Thoracic aorta (tissue), 2 donors: Measurements from ENCODE around the gene PPP2CA. TPM values are rescaled to one million over a fixed set of nuclear protein-coding genes. Genes with fewer than 3 reads are reported as not detected.

Experiments used
- ATAC-seq: fragments of 150-250 bp; one replicate; pipeline ENCODE4 v1.8.0; 2017; ENCODE audit warnings: low read depth; ENCODE audit not compliant: insufficient number of reproducible peaks, low FRiP score
- DNase-seq: peaks from one replicate; pipeline ENCODE4 v3.0.0-alpha.2; 2020; ENCODE audit warnings: low spot score
- H3K27ac ChIP-seq, 2 donors: fragments of 200-600 bp; sonication (generic); 1 replicate in 1 of 2; 2 replicates in 1 of 2; pipeline ENCODE4 v1.5.1; 2016; ENCODE audit warnings: mild to moderate bottlenecking in 2 of 2, moderate library complexity in 2 of 2
- H3K27me3 ChIP-seq: fragments of 200-600 bp; sonication (generic); replicated peaks from 2 replicates; pipeline ENCODE4 v1.6.0; 2016; ENCODE audit warnings: mild to moderate bottlenecking; ENCODE audit not compliant: insufficient read depth
- H3K36me3 ChIP-seq: fragments of 200-600 bp; sonication (generic); one replicate; pipeline ENCODE4 v1.5.1; 2016
- H3K4me1 ChIP-seq, 2 donors: fragments of 200-600 bp; sonication (generic); 1 replicate in 1 of 2; 2 replicates in 1 of 2; pipeline versions ENCODE4 v1.5.1 to v1.6.0; 2016; ENCODE audit warnings: low read depth in 2 of 2, mild to moderate bottlenecking in 1 of 2; ENCODE audit not compliant: control insufficient read depth in 1 of 2
- H3K4me3 ChIP-seq: fragments of 200-600 bp; sonication (generic); 2 replicates; pipeline ENCODE4 v1.5.1; 2016; ENCODE audit warnings: mild to moderate bottlenecking
- H3K9me3 ChIP-seq: fragments of 200-600 bp; sonication (generic); 2 replicates; pipeline ENCODE4 v1.5.1; 2016
- CTCF ChIP-seq: fragments of 200-600 bp; sonication (generic); IDR thresholded peaks from one replicate; pipeline ENCODE4 v1.5.1; 2019; ENCODE audit warnings: antibody characterized with exemption
- total RNA-seq, 2 donors: library from RNA; depleted of rRNA; stranded (reverse); fragments of >200 nt; gene quantifications; one replicate each; pipeline versions ENCODE4 v1.1.0 to v1.2.3, GENCODE V29; 2016

Gene PPP2CA
- total RNA-seq, 2 donors from 2014 or later = 53.9 to 145 TPM

DNA sequence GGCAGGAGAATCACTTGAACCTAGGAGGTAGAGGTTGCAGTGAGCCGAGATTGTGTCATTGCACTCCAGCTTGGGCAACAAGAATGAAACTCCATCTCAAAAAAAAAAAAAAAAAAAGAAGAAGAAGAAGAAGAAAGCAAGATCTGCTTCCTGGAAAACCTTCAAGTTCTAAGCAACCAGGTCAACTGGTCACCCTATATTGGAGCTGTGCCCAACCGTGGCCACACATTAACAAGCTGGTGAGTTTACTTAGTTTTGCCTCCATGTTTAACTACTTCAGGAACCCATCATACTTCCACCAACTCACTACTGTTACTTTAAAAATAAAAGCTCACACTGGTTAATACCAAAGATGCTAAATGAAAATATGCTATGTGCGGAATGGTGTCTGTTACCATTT, 36.8 kb downstream of the PPP2CA start:
- no peak overlapping the region for H3K4me3 ChIP-seq
- ATAC-seq (no peak), DNase-seq (no peak)
- H3K27ac ChIP-seq = no peak overlapping the region
- no peaks in the 10 kb centered on the region for H3K27me3 ChIP-seq
- no peaks in the 10 kb centered on the region for H3K36me3 ChIP-seq
- H3K4me1 ChIP-seq = no peaks in the 10 kb centered on the region
- no peaks in the 10 kb centered on the region for H3K9me3 ChIP-seq
- no peak for TF ChIP-seq CTCF

DNA sequence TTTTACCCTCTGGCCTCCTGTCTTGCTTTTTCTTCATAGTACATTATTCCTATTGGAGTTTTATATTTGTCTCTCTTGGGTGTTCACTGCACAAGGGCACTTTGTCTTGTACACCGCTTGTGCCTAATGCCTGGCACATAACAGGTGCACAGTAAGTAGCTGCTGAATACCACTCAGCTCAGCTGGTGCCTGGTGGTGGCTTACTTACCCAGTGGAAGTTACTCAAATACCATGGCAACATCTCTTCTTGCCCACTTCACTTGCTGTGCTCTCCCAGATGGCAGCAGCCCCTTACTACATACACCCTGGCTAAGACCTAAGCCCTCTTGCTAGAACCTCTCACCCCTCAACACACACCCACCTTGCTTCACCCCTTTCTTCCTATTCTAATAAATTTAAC, 37.8 kb downstream of the PPP2CA start:
- H3K9me3 ChIP-seq = no peaks in the 10 kb centered on the region
- H3K4me1 ChIP-seq = no peaks in the 10 kb centered on the region
- DNase-seq = no peak
- H3K27me3 ChIP-seq = no peaks in the 10 kb centered on the region
- no peak for ATAC-seq
- H3K36me3 ChIP-seq = no peaks in the 10 kb centered on the region
- no peak for TF ChIP-seq CTCF
- H3K4me3 ChIP-seq = no peak overlapping the region
- no peak overlapping the region for H3K27ac ChIP-seq

DNA sequence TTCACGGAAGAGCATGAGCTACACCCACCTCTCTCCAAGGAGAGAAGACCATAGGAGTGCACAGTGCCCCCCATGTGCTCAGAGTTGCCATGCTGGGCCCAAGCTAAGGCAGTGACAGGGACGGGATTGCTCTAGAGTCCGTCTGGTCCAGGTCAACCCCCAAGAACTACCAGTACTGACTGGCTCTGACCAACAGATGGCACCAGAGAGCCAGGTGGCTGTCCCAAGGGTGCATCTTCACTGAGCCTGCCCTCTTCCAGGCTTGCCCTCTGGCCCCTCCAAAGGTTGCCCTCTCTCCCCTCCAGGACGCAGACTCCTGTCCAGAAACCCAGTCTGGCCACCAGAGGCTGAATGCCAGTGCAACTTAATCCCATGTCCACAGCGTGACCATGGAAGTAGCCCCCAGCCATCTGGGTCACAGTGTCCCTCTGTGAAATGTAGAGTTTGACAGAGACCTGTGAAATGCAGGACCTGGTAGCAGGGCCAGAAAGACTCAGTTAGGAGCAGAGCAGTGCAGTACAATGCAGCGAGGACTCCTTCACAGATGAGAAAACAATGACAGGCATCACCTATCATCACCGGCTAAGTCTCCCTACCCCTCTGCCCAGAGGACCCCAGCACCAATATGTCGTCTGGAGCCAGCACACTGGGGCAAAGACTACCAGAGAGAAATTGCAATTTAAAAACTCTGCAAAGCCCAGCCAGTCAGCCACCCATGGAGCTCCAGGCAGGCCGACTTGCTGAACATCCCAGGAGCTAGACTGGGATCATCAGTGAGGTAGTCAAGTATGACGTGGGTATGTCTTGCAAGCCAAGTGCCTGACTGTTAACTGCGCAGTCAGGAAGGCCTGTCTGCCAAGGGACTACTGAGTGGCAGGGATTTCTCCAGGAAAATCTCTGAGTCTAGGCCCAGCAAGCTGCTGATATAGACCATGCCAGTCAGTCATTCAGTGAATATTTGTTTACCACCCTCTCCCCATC, 41.4 kb downstream of the PPP2CA start:
- H3K27ac ChIP-seq = no peak overlapping the region
- DNase-seq = peak; percentile 8
- H3K4me1 ChIP-seq = no peaks in the 10 kb centered on the region
- H3K4me3 ChIP-seq = no peak overlapping the region
- H3K9me3 ChIP-seq = no peaks in the 10 kb centered on the region
- no peaks in the 10 kb centered on the region for H3K27me3 ChIP-seq
- H3K36me3 ChIP-seq = no peaks in the 10 kb centered on the region
- peak; percentile 92 for TF ChIP-seq CTCF
- ATAC-seq = no peak

DNA sequence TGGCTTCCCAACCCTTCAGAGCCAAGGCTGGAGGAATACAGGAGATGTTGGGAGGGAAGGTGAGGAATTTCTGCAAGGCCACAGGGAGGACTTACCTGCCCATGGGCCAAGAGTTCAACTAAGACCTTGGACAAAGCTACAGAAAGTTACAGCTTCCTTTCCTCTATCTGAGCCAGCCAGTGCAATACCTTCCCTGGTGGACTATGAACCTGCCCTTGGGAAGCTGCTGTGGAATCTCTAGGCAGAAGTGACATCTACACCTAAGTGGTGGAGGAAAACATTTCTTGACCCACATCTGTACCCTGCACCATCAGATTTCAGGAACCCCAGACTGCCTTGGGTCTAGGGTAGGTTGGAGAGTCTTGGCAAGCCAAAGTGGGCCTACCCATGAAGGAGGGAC, 42.4 kb downstream of the PPP2CA start:
- Histone ChIP-seq H3K27ac (no peak overlapping the region), H3K4me1 (no peaks in the 10 kb centered on the region), H3K36me3 (no peaks in the 10 kb centered on the region), H3K27me3 (no peaks in the 10 kb centered on the region), H3K4me3 (no peak overlapping the region), H3K9me3 (no peaks in the 10 kb centered on the region)
- ATAC-seq (no peak), DNase-seq (no peak)
- no peak for TF ChIP-seq CTCF

DNA sequence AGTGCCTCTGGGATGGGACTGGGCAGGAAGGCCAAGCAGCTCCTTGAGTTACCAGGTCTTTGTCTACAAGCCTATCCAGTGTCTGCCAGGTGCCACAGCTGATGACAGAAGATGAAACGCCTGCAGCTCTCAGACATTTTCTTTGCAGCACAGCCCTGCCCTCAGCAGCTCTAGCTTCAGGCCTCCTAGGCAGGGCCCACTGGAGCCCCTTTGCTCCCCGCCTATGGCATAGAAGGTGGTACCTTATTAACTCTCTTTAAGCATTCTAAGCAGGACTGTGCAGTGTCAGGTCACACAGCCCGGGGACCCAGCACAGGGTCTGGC, 47.8 kb downstream of the PPP2CA start:
- H3K36me3 ChIP-seq = no peaks in the 10 kb centered on the region
- no peak overlapping the region for H3K27ac ChIP-seq
- DNase-seq (no peak), ATAC-seq (no peak)
- no peak for TF ChIP-seq CTCF
- peaks cover 15 to 34% of the 10 kb centered on the region in 2 donors for H3K4me1 ChIP-seq
- H3K4me3 ChIP-seq = no peak overlapping the region
- H3K9me3 ChIP-seq = no peaks in the 10 kb centered on the region
- H3K27me3 ChIP-seq = no peaks in the 10 kb centered on the region
